ENCODE data around the gene HIVEP3.

Gene HIVEP3

GRCh38 chr1:41500781-41501518, 417.8 kb downstream of the HIVEP3 start:
- Histone ChIP-seq H3K4me1 (ENCODE audit: insufficient read depth, low read length) (peaks cover 25% of the 10 kb centered on the region), H3K9ac (ENCODE audit: low read depth, low read length) (no peak overlapping the region), H3K36me3 (ENCODE audit: insufficient read depth, low read length) (no peaks in the 10 kb centered on the region)

GRCh38 chr1:41500378-41500777, 418.3 kb downstream of the HIVEP3 start:
- no peaks in the 10 kb centered on the region for H3K36me3 ChIP-seq (ENCODE audit: insufficient read depth, low read length)

More at GRCh38 chr1:41500781-41501518, 417.8 kb downstream of the HIVEP3 start:
- no peaks in the 10 kb centered on the region for H3K9me3 ChIP-seq (ENCODE audit: control insufficient read depth, insufficient read depth, low read length)

GRCh38 chr1:41499591-41499990, 419.1 kb downstream of the HIVEP3 start:
- H3K9ac ChIP-seq (ENCODE audit: low read depth, low read length) = no peak overlapping the region
- peaks cover 34% of the 10 kb centered on the region for H3K4me1 ChIP-seq (ENCODE audit: insufficient read depth, low read length)
- no peaks in the 10 kb centered on the region for H3K9me3 ChIP-seq (ENCODE audit: control insufficient read depth, insufficient read depth, low read length)
- H3K36me3 ChIP-seq (ENCODE audit: insufficient read depth, low read length) = no peaks in the 10 kb centered on the region

More at GRCh38 chr1:41500378-41500777, 418.3 kb downstream of the HIVEP3 start:
- Histone ChIP-seq H3K9ac (ENCODE audit: low read depth, low read length) (no peak overlapping the region), H3K9me3 (ENCODE audit: control insufficient read depth, insufficient read depth, low read length) (no peaks in the 10 kb centered on the region), H3K4me1 (ENCODE audit: insufficient read depth, low read length) (peaks cover 28% of the 10 kb centered on the region)

GRCh38 chr1:41498804-41499203, 419.9 kb downstream of the HIVEP3 start:
- Histone ChIP-seq H3K36me3 (ENCODE audit: insufficient read depth, low read length) (no peaks in the 10 kb centered on the region), H3K4me1 (ENCODE audit: insufficient read depth, low read length) (peaks cover 29% of the 10 kb centered on the region), H3K9ac (ENCODE audit: low read depth, low read length) (no peak overlapping the region)

GRCh38 chr1:41498391-41498790, 420.3 kb downstream of the HIVEP3 start:
- no peaks in the 10 kb centered on the region for H3K9me3 ChIP-seq (ENCODE audit: control insufficient read depth, insufficient read depth, low read length)
- H3K36me3 ChIP-seq (ENCODE audit: insufficient read depth, low read length) = no peaks in the 10 kb centered on the region
- no peak overlapping the region for H3K9ac ChIP-seq (ENCODE audit: low read depth, low read length)
- peaks cover 26% of the 10 kb centered on the region; the same call in 1 of the 2 replicates for H3K4me1 ChIP-seq (ENCODE audit: insufficient read depth, low read length)

More at GRCh38 chr1:41498804-41499203, 419.9 kb downstream of the HIVEP3 start:
- H3K9me3 ChIP-seq (ENCODE audit: control insufficient read depth, insufficient read depth, low read length) = no peaks in the 10 kb centered on the region

GRCh38 chr1:41497461-41498030, 421.2 kb downstream of the HIVEP3 start:
- Histone ChIP-seq H3K9me3 (ENCODE audit: control insufficient read depth, insufficient read depth, low read length) (no peaks in the 10 kb centered on the region), H3K36me3 (ENCODE audit: insufficient read depth, low read length) (no peaks in the 10 kb centered on the region), H3K9ac (ENCODE audit: low read depth, low read length) (no peak overlapping the region), H3K4me1 (ENCODE audit: insufficient read depth, low read length) (peaks cover 26% of the 10 kb centered on the region; the same call in 1 of the 2 replicates)

GRCh38 chr1:41497056-41497440, 421.7 kb downstream of the HIVEP3 start:
- Histone ChIP-seq H3K4me1 (ENCODE audit: insufficient read depth, low read length) (peaks cover 26% of the 10 kb centered on the region; the same call in 1 of the 2 replicates), H3K36me3 (ENCODE audit: insufficient read depth, low read length) (no peaks in the 10 kb centered on the region), H3K9me3 (ENCODE audit: control insufficient read depth, insufficient read depth, low read length) (no peaks in the 10 kb centered on the region), H3K9ac (ENCODE audit: low read depth, low read length) (0 out of 2 replicates have a peak overlapping the region, but pooled peaks have one; percentile 50)

GRCh38 chr1:41496080-41497055, 422.4 kb downstream of the HIVEP3 start:
- peaks cover 26% of the 10 kb centered on the region; the same call in 1 of the 2 replicates for H3K4me1 ChIP-seq (ENCODE audit: insufficient read depth, low read length)
- no peaks in the 10 kb centered on the region for H3K36me3 ChIP-seq (ENCODE audit: insufficient read depth, low read length)
- peak overlapping the region; percentile 50 for H3K9ac ChIP-seq (ENCODE audit: low read depth, low read length)
- no peaks in the 10 kb centered on the region for H3K9me3 ChIP-seq (ENCODE audit: control insufficient read depth, insufficient read depth, low read length)

GRCh38 chr1:41495210-41495948, 423.3 kb downstream of the HIVEP3 start:
- no peaks in the 10 kb centered on the region for H3K9me3 ChIP-seq (ENCODE audit: control insufficient read depth, insufficient read depth, low read length)
- no peaks in the 10 kb centered on the region for H3K36me3 ChIP-seq (ENCODE audit: insufficient read depth, low read length)
- H3K9ac ChIP-seq (ENCODE audit: low read depth, low read length) = peak overlapping the region; percentile 50
- peaks cover 26% of the 10 kb centered on the region; the same call in 1 of the 2 replicates for H3K4me1 ChIP-seq (ENCODE audit: insufficient read depth, low read length)

- H3K36me3 ChIP-seq (ENCODE audit: insufficient read depth, low read length) = no peaks in the 10 kb centered on the region
- no peaks in the 10 kb centered on the region for H3K9me3 ChIP-seq (ENCODE audit: control insufficient read depth, insufficient read depth, low read length)
- H3K4me1 ChIP-seq (ENCODE audit: insufficient read depth, low read length) = peaks cover 26% of the 10 kb centered on the region; the same call in 1 of the 2 replicates
- H3K9ac ChIP-seq (ENCODE audit: low read depth, low read length) = no peak overlapping the region
These were observed 424.1 kb downstream of the HIVEP3 start for GRCh38 chr1:41494351-41495209.

GRCh38 chr1:41493626-41494350, 424.9 kb downstream of the HIVEP3 start:
- Histone ChIP-seq H3K9ac (ENCODE audit: low read depth, low read length) (no peak overlapping the region), H3K36me3 (ENCODE audit: insufficient read depth, low read length) (no peaks in the 10 kb centered on the region), H3K4me1 (ENCODE audit: insufficient read depth, low read length) (peaks cover 26% of the 10 kb centered on the region; the same call in 1 of the 2 replicates), H3K9me3 (ENCODE audit: control insufficient read depth, insufficient read depth, low read length) (no peaks in the 10 kb centered on the region)

GRCh38 chr1:41493117-41493536, 425.6 kb downstream of the HIVEP3 start:
- no peaks in the 10 kb centered on the region for H3K9me3 ChIP-seq (ENCODE audit: control insufficient read depth, insufficient read depth, low read length)
- peaks cover 24% of the 10 kb centered on the region; the same call in 1 of the 2 replicates for H3K4me1 ChIP-seq (ENCODE audit: insufficient read depth, low read length)
- H3K9ac ChIP-seq (ENCODE audit: low read depth, low read length) = no peak overlapping the region
- no peaks in the 10 kb centered on the region for H3K36me3 ChIP-seq (ENCODE audit: insufficient read depth, low read length)
